Measurements from ENCODE around the gene GPR101.

GPR101 gene

GRCh38 chrX:137033774-137034507 lies at the start of gene GPR101:
GPR101 (minus strand) TSS chrX:137033995; CDS start chrX:137031674, 2,321 bp downstream.
- DNase-seq (ENCODE audit: low spot score), result no peak

GRCh38 chrX:137081239-137081638 lies 47.4 kb upstream of the GPR101 start:
- DNase-seq (ENCODE audit: low spot score), result no peak

GRCh38 chrX:137072396-137072795 lies 38.6 kb upstream of the GPR101 start:
- DNase-seq (ENCODE audit: low spot score), result no peak

- no peak for DNase-seq (ENCODE audit: low spot score)
Measured at GRCh38 chrX:137071596-137071995, 37.8 kb upstream of the GPR101 start.

GRCh38 chrX:137067147-137067546 lies 33.4 kb upstream of the GPR101 start:
- DNase-seq (ENCODE audit: low spot score), result no peak

GRCh38 chrX:137062915-137063617 lies 29.3 kb upstream of the GPR101 start:
- no peak for DNase-seq (ENCODE audit: low spot score)

GRCh38 chrX:137058339-137059127 lies 24.7 kb upstream of the GPR101 start:
- no peak for DNase-seq (ENCODE audit: low spot score)

GRCh38 chrX:137052643-137053235 lies 18.9 kb upstream of the GPR101 start:
- no peak for DNase-seq (ENCODE audit: low spot score)

GRCh38 chrX:137051978-137052642 lies 18.3 kb upstream of the GPR101 start:
- DNase-seq (ENCODE audit: low spot score), result peak; percentile 67

- DNase-seq (ENCODE audit: low spot score), result no peak
Measured at GRCh38 chrX:137044893-137045292, 11.1 kb upstream of the GPR101 start.

- no peak for DNase-seq (ENCODE audit: low spot score)
Measured at GRCh38 chrX:137043736-137044135, 9.9 kb upstream of the GPR101 start.

- no peak for DNase-seq (ENCODE audit: low spot score)
Measured at GRCh38 chrX:137041329-137041728, 7.5 kb upstream of the GPR101 start.

- DNase-seq (ENCODE audit: low spot score), result peak; percentile 16
Measured at GRCh38 chrX:137040113-137040794, 6.5 kb upstream of the GPR101 start.

GRCh38 chrX:137034508-137034872 lies 695 bp upstream of the GPR101 start:
- no peak for DNase-seq (ENCODE audit: low spot score)

GRCh38 chrX:137032841-137033773 lies 688 bp downstream of the GPR101 start:
- no peak for DNase-seq (ENCODE audit: low spot score)

- DNase-seq (ENCODE audit: low spot score), result no peak
Measured at GRCh38 chrX:137032341-137032694, 1.5 kb downstream of the GPR101 start.

GRCh38 chrX:137031517-137032340 lies 2.1 kb downstream of the GPR101 start:
- no peak for DNase-seq (ENCODE audit: low spot score)

- DNase-seq (ENCODE audit: low spot score), result no peak
Measured at GRCh38 chrX:137031039-137031438, 2.8 kb downstream of the GPR101 start.

GRCh38 chrX:137028699-137029098 lies 5.1 kb downstream of the GPR101 start:
- no peak for DNase-seq (ENCODE audit: low spot score)
